Activated CD8-positive, alpha-beta memory T cell treated with anti-CD3 and anti-CD28 coated beads, Interleukin-2, amount 50 U/mL, for 4 hours (primary cell): ENCODE results near the gene WNT7A.

Experiments used
- DNase-seq: peaks from one replicate; pipeline ENCODE4 v3.0.0-alpha.2; 2020

Gene WNT7A

GRCh38 chr3:13825821-13826220 lies 54.0 kb downstream of the WNT7A start:
- DNase-seq = no peak

DNA sequence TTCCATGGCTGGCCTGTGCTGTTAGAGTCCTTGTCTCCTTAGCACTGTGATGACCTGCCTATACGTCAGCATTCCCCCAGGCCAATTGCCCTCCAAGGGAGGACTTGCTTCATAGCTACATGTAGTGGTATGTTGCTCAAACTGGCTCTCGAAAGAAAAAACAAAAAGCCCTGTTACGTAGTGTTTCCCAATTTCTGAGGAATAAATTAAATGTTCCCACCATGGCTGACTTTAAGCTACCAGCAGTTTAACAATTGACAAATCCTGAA lies 54.6 kb downstream of the WNT7A start:
- DNase-seq = no peak

GRCh38 chr3:13824521-13825310 lies 55.2 kb downstream of the WNT7A start:
- no peak for DNase-seq

DNA sequence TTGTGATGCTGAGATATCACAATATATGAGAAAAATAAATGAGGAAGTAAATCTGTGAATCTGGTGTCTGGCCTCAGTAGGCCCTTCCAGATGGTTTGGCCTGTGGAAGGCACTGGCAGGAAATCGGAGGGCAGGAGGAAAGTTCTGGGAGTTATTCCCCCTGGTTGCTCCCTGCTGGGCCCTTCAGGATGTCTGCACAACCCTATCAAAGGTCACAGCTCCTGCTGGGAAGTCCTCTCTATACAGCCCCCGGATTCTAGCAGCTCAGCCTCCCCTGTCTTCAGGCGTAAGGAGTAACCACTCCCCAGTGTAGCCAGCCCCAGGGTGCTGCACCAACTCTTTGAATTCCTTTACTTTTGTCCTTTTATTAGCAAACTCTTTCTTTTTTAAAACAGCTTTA lies 56.2 kb downstream of the WNT7A start:
- no peak for DNase-seq

GRCh38 chr3:13822871-13823585 lies 56.8 kb downstream of the WNT7A start:
- DNase-seq = no peak

DNA sequence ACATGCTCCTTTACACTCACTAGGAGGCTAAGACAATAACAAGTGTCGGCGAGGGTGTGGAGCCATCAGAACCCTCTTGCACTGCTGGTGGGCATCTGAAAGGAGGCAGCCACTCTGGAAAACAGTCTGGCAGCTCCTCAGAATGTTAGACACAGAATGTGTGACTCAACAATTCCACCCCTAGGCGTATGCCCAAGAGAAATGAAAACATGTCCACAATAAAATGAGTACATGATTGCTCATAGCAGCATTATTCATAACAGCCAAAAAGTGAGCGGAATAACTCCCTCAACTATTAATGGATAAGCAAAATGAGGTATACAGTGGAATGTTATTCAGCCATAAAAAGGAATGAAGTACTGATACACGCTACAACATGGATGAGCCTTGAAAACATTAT lies 57.8 kb downstream of the WNT7A start:
- DNase-seq = no peak

DNA sequence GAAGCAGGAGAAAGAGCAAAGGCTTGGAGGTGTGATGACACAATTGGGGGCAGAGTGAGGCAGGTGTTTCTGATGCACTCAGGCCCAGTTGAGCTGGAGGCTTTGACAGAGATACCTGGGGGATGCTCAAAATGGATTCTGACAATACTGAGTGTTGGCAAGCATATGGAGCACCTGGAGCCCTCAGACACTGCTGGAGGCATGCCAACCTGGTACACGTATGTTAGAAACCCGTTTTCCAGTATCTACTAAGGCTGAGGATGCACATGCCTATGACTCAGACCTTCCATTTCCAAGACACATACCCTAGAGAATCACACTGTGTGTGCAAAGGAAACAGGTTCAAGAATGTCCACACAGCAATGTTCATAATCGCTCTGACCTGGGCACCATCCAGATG lies 58.7 kb downstream of the WNT7A start:
- DNase-seq = no peak

GRCh38 chr3:13818919-13819318 lies 61.0 kb downstream of the WNT7A start:
- DNase-seq = no peak

DNA sequence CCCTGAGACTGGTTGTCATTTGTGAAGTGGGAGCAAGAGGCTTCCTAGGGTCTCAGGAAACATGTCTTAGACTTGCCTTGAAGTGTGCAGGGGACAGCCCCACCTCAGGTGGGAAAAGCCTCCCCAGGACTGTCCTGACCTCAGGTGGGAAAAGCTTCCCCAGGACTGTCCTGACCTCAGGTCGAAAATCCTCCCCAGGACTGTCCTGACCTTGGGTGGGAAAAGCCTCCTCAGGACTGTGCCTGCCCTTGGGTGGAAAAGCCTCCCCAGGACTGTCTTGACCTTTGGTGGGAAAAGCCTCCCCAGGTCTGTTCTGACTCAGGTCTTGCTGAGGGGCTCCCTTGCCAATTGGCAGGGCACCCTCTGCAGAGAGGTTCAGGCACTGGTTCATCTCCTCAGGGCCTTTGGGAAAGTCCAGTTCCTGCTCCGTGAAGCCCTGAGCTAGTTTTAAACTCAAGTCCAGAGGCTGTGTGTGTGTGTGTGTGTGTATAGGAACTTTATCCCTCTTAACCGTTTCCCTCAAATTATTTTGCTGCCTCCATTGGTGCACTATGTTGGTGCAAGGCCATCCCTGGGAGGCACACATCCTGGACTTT lies 64.7 kb downstream of the WNT7A start:
- DNase-seq = no peak

- DNase-seq = no peak
These were observed 67.8 kb downstream of the WNT7A start for GRCh38 chr3:13812034-13812471.

GRCh38 chr3:13811614-13812013 lies 68.3 kb downstream of the WNT7A start:
- no peak for DNase-seq

DNA sequence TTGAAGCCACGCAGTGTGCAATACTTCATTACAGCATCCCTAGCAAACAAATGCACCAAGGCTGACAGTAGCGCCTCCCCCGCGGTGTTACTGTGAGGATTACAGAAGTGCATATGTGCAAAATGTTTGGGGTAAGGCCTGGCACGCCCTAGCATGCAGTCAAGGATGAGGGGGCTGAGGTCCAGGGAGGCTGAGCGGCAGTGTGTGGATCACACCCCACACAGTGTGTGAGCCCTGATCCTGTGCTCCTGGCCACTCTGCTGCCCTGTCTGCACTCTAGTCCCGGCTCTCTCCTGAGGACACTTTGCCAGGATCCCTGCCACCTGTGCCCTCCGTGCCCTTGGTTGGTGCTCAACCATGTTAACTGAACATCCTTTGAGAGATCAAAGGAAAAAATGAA lies 71.3 kb downstream of the WNT7A start:
- no peak for DNase-seq

DNA sequence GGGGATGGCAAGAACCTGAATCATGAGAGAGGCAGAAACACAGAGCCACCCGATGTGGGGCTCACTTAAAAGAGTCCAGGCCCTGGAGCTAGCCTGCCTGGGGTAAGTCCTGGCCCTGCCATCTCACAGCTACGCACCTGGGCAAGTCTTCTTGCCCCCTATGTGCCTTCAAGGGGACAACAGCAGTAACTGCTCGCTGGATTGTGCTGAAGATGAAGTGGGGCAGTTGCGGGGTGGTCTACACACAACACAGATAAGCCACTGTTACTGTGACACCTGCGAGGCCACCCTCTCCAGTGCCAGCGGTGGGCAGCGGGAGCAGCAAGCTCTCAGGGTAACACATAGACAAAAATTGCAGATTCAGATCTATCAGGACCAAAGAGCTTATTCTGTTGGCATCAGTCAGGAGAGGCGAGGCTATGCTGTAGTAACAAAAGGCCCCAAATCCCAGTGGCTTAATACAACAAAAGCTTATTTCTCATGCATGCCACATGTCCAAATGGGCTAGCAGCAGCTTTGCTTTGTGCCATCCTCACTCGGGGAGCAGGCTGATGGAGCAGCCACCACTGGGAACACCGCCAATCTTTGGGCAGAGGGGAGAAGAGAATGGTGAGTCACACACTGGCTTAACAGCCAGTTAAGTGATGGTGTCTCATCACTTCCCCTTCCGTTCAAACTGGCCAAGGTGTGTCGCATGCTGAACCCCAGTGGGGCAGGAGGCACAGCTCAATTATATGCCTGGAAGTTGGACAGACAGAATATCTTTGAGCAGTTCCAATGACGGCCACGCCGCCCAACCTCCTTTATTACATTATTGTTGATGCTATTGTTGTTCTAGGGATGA lies 78.3 kb downstream of the WNT7A start:
- no peak for DNase-seq

- DNase-seq = no peak
These were observed 79.8 kb downstream of the WNT7A start for GRCh38 chr3:13800064-13800463.

DNA sequence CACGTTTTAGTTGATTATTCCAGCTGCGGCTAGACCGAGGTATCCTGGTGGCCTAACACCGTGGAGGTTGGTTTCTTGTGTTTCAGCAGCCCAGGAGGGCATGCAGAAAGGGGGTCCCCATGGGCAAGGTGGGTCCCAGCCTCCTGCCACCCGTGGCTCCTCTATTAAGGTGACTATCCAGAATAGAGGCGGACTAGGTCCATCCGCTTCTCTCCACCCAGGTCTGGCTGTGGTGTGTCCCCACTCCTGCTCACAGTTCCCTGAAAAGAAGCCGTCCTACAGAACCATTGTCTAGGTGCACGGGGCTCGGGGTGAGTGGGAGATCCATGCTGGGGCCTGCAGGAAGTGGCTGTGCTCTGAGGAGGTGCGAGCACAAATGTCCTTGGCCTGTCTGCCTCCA lies 81.5 kb downstream of the WNT7A start:
- no peak for DNase-seq

DNA sequence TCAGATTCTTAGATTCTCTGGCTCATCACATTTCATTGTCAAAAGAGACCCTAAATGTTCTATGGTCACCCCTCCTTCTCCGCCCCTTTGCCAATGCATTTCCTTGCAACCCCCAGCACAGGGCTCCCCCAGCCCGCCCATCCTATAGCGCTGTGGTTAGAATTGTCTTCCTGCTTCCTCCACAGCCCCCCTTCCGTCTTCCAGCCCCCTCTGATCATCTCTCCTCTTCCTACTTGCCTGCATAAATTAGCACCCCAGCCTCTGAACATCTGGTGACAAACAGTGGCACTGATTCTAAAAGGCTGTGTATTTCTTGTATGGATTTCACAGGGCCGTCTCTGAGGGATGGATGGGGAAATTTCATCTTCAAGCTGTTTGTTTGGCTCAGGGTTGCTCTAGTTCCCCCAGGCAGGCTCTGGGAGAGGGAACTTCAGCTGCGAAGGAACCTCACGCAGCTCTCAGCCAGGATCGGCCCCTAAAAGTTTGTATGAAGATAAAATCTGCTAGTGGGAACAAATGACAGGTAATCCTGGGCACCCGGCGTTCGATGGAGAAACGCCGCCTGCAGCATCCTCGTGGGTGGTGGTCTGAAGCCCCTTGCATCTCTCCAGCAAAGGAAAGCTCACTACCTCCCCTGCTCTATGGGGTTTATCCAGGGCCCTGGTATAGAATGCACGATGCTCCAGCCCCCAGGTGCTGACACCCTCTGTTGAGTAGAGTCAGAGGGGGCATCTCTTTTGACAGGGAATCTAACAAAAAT lies 83.0 kb downstream of the WNT7A start:
- no peak for DNase-seq

DNA sequence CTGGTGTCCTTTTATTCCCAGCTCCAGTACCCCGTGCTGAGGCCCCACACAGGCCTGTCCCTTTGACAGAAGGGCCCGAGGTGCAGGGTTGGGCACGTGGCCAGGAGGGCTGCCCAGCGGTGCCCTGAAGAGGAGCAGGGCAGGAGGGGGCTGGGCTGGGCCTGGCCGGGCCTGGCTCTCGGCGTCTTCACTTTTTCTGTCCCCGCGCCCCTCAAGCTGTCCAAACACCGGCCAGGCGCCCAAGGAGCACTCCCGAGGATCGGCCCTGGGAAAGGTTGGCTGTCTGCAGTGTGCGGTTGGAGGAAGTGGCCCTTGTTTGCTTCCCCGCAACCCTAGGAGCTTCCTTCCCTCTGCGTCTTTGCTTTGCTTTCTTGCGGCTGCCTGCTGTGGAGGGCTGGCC lies 84.1 kb downstream of the WNT7A start:
- DNase-seq = no peak

DNA sequence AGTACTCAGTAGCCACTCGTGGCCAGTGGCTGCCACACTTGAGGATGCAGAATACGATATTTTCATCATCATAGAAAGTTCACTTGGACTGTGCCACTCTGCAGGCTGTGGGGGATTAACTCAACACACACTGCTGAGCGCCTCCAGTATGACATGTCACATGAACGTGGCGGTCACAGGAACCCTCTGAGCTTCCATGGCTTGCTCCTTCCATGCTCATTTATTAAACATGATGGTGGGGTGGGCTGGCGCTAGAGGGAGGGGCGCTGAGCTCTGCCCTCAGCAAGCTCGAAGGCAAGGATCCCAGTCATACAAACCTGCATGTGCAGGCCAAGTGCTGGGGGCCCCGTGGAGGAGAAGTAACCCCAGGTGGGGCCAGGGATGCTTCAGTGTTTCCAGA lies 85.5 kb downstream of the WNT7A start:
- DNase-seq = no peak

DNA sequence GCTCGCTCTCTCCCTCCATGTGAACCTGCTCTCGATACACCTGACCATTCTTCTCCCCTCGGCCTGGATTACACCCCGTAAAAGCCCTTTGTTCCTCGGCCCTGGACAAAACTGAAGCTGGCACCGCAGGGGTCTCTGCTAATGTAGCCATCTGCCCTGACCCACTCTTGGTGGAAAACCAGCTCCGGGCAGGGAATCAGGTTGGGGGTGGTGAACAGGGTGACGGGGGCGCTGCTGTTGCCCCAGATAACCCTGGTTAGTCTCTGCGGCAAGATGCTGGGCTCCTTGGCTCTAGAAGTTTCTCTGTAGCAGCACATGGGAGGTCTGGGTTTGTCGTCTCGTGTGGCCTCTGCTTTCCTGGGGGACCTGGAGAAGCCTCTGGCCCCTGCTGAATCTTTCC lies 86.4 kb downstream of the WNT7A start:
- DNase-seq = no peak

GRCh38 chr3:13792512-13793371 lies 87.1 kb downstream of the WNT7A start:
- no peak for DNase-seq

DNA sequence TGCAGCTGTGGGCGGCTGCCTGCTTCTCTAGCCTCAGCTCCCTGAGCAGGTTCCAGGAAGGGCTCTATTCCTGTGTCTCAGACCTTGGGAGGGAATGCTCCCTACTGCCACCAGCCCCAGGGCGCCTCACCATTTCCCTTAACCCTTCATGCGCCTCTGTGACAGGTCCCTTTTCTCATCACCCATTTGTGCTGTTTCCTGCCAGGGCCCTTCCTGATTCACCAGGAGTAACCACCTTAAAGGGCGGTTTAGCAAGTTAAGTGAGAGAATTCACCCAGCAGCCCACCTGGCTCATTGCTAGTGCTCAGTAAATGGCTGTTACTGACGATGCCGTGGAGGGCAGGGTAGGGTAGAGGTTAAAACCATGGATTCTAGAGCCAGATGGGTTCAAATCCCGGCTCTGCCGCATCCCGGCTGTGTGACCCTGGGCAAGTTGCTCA lies 87.8 kb downstream of the WNT7A start:
- DNase-seq = no peak
